Peyer's patch (tissue), 4 donors: Measurements from ENCODE around the gene IL1RN. TPM values are rescaled to one million over a fixed set of nuclear protein-coding genes. Genes with fewer than 3 reads are reported as not detected.

Experiments used
- DNase-seq, 3 donors: peaks; one replicate each; pipeline ENCODE4 v3.0.0-alpha.2; 2017 to 2019
- H3K27ac ChIP-seq, 4 donors: fragments of 200-600 bp; sonication (generic); one replicate each; pipeline ENCODE4 v1.5.1; 2016 to 2019
- H3K27me3 ChIP-seq, 2 donors: fragments of 200-600 bp; sonication (generic); one replicate each; pipeline ENCODE4 v1.5.1; 2019
- H3K36me3 ChIP-seq, 3 donors: fragments of 200-600 bp; sonication (generic); one replicate each; pipeline ENCODE4 v1.5.1; 2016 to 2019
- H3K4me1 ChIP-seq, 4 donors: fragments of 200-600 bp; sonication (generic); one replicate each; pipeline ENCODE4 v1.5.1; 2016 to 2019
- H3K4me3 ChIP-seq, 4 donors: fragments of 200-600 bp; sonication (generic); 1 replicate in 3 of 4; 2 replicates in 1 of 4; pipeline ENCODE4 v1.5.1; 2016 to 2019; ENCODE audit warnings: mild to moderate bottlenecking in 1 of 4
- H3K9me3 ChIP-seq, 4 donors: fragments of 200-600 bp; sonication (generic); one replicate each; pipeline ENCODE4 v1.5.1; 2016 to 2019; ENCODE audit warnings: mild to moderate bottlenecking in 1 of 4
- CTCF ChIP-seq, 6 experiments: fragments of 450-650 bp in 4 of 6; fragments of 200-600 bp in 2 of 6; sonication (generic) in 1 of 6; IDR thresholded peaks; one replicate each; pipeline ENCODE4 v1.5.1; 2017 to 2019; ENCODE audit warnings: antibody characterized with exemption in 6 of 6, mild to moderate bottlenecking in 3 of 6, moderate library complexity in 1 of 6
- POLR2A ChIP-seq, 2 donors: fragments of 450-650 bp; IDR thresholded peaks; one replicate each; pipeline ENCODE4 v1.5.1; 2017; ENCODE audit warnings: antibody characterized with exemption in 2 of 2, mild to moderate bottlenecking in 2 of 2, moderate library complexity in 2 of 2
- total RNA-seq, 4 donors: library from RNA; depleted of rRNA; stranded (reverse); fragments of >200 nt; gene quantifications; one replicate each; pipeline ENCODE4 v1.1.0, GENCODE V29; 2016

The IL1RN gene
- total RNA-seq, 4 donors from 2014 or later = 8.0 to 42.7 (median 17.7) TPM; not detected in 1

GRCh38 chr2:113114224-113114945 lies 13.0 kb upstream of the IL1RN start:
- DNase-seq = no peak
- H3K27me3 ChIP-seq = no peaks in the 10 kb centered on the region
- H3K9me3 ChIP-seq = no peaks in the 10 kb centered on the region
- H3K4me1 ChIP-seq = peaks cover 3 to 16% (median 8%) of the 10 kb centered on the region in 4 donors
- H3K27ac ChIP-seq = no peak overlapping the region
- no peaks in the 10 kb centered on the region for H3K36me3 ChIP-seq
- no peak for TF ChIP-seq CTCF (IDR thresholded peaks at IDR 0.05)
- TF ChIP-seq POLR2A (IDR thresholded peaks at IDR 0.05) = no peak
- no peak overlapping the region for H3K4me3 ChIP-seq

GRCh38 chr2:113114996-113115395 lies 12.4 kb upstream of the IL1RN start:
- TF ChIP-seq POLR2A (IDR thresholded peaks at IDR 0.05) (no peak), CTCF (IDR thresholded peaks at IDR 0.05) (no peak)
- no peak for DNase-seq
- no peaks in the 10 kb centered on the region for H3K36me3 ChIP-seq

GRCh38 chr2:113116100-113116958 lies 11.1 kb upstream of the IL1RN start:
- TF ChIP-seq CTCF (IDR thresholded peaks at IDR 0.05) = no peak
- no peak for TF ChIP-seq POLR2A (IDR thresholded peaks at IDR 0.05)
- Histone ChIP-seq H3K4me3 (no peak overlapping the region), H3K36me3 (no peaks in the 10 kb centered on the region), H3K9me3 (no peaks in the 10 kb centered on the region), H3K4me1 (peaks cover 3 to 16% (median 8%) of the 10 kb centered on the region in 4 donors), H3K27me3 (no peaks in the 10 kb centered on the region), H3K27ac (no peak overlapping the region)
- DNase-seq = no peak

More at GRCh38 chr2:113114996-113115395, 12.4 kb upstream of the IL1RN start:
- peaks cover 3 to 16% (median 8%) of the 10 kb centered on the region in 4 donors for H3K4me1 ChIP-seq
- H3K9me3 ChIP-seq = no peaks in the 10 kb centered on the region
- H3K27ac ChIP-seq = no peak overlapping the region
- no peak overlapping the region for H3K4me3 ChIP-seq
- H3K27me3 ChIP-seq = no peaks in the 10 kb centered on the region

GRCh38 chr2:113117541-113118262 lies 9.7 kb upstream of the IL1RN start:
- Histone ChIP-seq H3K9me3 (no peaks in the 10 kb centered on the region), H3K27me3 (no peaks in the 10 kb centered on the region), H3K27ac (peak overlapping the region in 3 of 4 donors; percentile 56 to 89 (median 59)), H3K36me3 (no peaks in the 10 kb centered on the region), H3K4me1 (peaks cover 3 to 16% (median 8%) of the 10 kb centered on the region in 4 donors), H3K4me3 (peak overlapping the region in 1 of 4 donors; percentile 30)
- TF ChIP-seq POLR2A (IDR thresholded peaks at IDR 0.05) = peak; percentile 12 to 15
- no peak for TF ChIP-seq CTCF (IDR thresholded peaks at IDR 0.05)
- DNase-seq = peak in 2 of 3 donors; percentile 70 to 86

GRCh38 chr2:113118263-113118657 lies 9.1 kb upstream of the IL1RN start:
- peak overlapping the region in 1 of 4 donors; percentile 30 for H3K4me3 ChIP-seq

More at GRCh38 chr2:113118263-113118657, 9.1 kb upstream of the IL1RN start:
- H3K4me1 ChIP-seq = peaks cover 3 to 16% (median 8%) of the 10 kb centered on the region in 4 donors
- peak overlapping the region in 3 of 4 donors; percentile 56 to 89 (median 59) for H3K27ac ChIP-seq
- no peaks in the 10 kb centered on the region for H3K36me3 ChIP-seq
- DNase-seq = no peak
- H3K9me3 ChIP-seq = no peaks in the 10 kb centered on the region
- TF ChIP-seq CTCF (IDR thresholded peaks at IDR 0.05) = no peak
- TF ChIP-seq POLR2A (IDR thresholded peaks at IDR 0.05) = peak in 1 of 2 donors; percentile 41
- H3K27me3 ChIP-seq = no peaks in the 10 kb centered on the region
